ENCODE data around the gene APOA4. TPM values are rescaled to one million over a fixed set of nuclear protein-coding genes. Genes with fewer than 3 reads are reported as not detected.
"Not testable (repeated sequence)": the region's sequence is repeated elsewhere in the genome, so short reads cannot be mapped to it uniquely, and the experiment has no call there.

APOA4 gene
- total RNA-seq, 1 experiment from 2014 or later, result not detected

GRCh38 chr11:116804001-116804400 lies 19.1 kb downstream of the APOA4 start (continued):
- TF ChIP-seq REST (IDR thresholded peaks at IDR 0.05; ENCODE audit: low read depth), result no peak
- TF ChIP-seq JUND (IDR thresholded peaks at IDR 0.05), result no peak
- TF ChIP-seq TCF7L2 (IDR thresholded peaks at IDR 0.05; ENCODE audit: borderline replicate concordance, extremely low read depth, insufficient read depth, insufficient read length), result no peak
- TF ChIP-seq FOSL1 (IDR thresholded peaks at IDR 0.05; ENCODE audit: low read depth), result no peak
- TF ChIP-seq POLR2A (IDR thresholded peaks at IDR 0.05; ENCODE audit: borderline replicate concordance, extremely low read depth, insufficient read depth, insufficient read length), result no peak

GRCh38 chr11:116801662-116802061 lies 21.4 kb downstream of the APOA4 start:
- H3K27me3 ChIP-seq (ENCODE audit: insufficient read depth, low read length); intact Hi-C loops (cut with micrococcal nuclease); H3K79me2 ChIP-seq (ENCODE audit: insufficient read depth, low read length); H3K36me3 ChIP-seq (ENCODE audit: control insufficient read depth in 1 of 2, insufficient read depth in 2 of 2, low read length in 2 of 2); H4K20me1 ChIP-seq (ENCODE audit: insufficient read depth); POLR2A ChIA-PET; H2AFZ ChIP-seq (ENCODE audit: low read depth, low read length, poor library complexity, severe bottlenecking); H3K9me3 ChIP-seq (ENCODE audit: control insufficient read depth in 1 of 2, insufficient read depth in 1 of 2, low read depth in 1 of 2, low read length in 2 of 2); BruUV-seq (replicated peaks); H3K4me3 ChIP-seq (replicated peaks in 1 of 2; ENCODE audit: low read depth in 1 of 2, low read length in 2 of 2); H3K27ac ChIP-seq (ENCODE audit: low read depth, low read length); H3K9ac ChIP-seq (ENCODE audit: low read length); RAD21 ChIA-PET (ENCODE audit: low non-redundant PET in 1 of 2, low total read pairs in 2 of 2, uncharacterized antibody in 2 of 2, unreplicated experiment in 2 of 2); H3K9me2 ChIP-seq (ENCODE audit: insufficient read depth); ATAC-seq; H3K4me1 ChIP-seq (ENCODE audit: control insufficient read depth in 1 of 2, insufficient read depth in 2 of 2, low read length in 2 of 2); DNase-seq (ENCODE audit: low read depth, low spot score); H3K4me2 ChIP-seq (ENCODE audit: low read length): not testable (repeated sequence)
- CTCF ChIA-PET, result interaction anchor here (1.1 kb wide), 1 partner anchor 10 kb away, joined by 5 read pairs; the partner anchor contains the start of gene APOA5
